GM21381 (cell line): ENCODE measurements around the gene CIDEA.

Experiments
- ATAC-seq: cut with Tn5 transposase; IDR thresholded peaks from one replicate; pipeline ENCODE4 v1.9.1; 2021; ENCODE audit warnings: mild to moderate bottlenecking, moderate library complexity; ENCODE audit not compliant: unreplicated experiment

Gene CIDEA

DNA sequence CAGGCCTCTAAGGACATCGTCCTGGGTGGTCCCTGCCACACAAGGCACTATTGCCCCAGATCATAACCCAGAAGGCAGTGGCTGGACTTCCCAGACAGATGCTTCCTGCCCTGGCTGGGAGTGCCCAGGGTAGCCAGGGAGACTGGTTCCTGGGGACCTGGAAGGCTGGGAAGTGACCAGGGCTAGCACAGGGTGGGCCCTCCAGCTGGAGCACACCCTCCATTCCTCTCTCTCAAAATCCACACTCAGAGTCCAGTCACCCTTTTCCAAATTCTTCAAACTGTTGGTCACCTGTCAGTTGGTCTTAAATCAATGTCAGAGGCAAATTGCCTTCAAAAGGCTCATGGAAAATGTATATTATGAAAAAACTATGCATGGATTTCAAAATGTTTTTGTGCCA lies 42.3 kb downstream of the CIDEA start:
- ATAC-seq, result no peak

DNA sequence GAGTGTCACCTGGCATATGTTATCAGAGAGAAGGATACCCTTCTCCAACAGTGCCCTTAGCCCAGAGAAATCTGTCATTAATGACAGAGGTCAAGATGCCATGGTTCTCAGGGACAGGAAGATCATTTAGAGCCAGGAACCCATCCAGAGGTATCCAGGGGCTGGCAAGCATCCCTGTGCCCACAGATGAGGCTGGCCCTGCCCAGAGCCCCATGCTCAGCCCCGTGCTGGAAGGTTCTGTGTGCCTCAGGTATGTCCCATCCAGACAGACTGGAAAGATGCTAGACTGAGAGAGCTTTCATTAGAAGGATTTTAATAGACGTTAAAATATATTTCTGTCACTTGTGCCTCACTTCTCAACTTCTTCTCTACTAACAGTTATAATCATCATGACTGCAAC lies 45.7 kb downstream of the CIDEA start:
- no peak for ATAC-seq

DNA sequence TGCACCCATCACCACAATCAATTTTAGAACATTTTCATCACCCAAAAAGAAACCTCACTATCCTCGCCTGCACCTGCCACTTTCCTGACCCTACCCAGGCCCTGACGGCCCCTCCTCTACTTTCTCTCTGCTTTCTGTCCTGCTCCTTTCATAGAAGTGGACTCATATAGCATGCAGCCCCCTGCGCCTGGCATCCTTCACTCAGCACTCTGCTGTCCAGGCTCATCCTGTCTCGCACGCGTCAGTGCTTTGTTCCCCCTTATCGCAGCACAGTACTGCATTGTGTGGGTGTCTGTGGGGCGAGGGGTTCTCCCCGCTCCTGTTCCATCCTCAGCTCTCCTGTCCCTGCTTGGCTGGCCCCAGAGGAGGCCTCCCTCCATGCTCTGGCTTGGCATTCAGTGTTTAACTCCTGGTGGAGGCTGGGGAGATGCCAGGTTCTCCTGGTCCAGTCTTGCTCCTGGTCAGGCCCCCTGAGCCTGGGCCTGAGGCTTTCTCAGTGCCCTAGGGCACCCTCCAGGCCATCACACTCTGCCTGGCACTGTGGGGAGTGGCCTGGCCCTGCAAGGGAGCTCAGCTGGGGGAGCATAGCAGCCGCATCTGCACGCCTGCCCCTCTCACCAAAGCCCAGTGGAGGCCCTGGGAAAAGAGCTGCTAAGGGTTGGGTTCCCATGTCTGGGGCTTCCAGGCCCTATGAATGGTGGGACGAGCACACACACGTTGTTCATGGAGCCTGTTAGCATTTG lies 47.3 kb downstream of the CIDEA start:
- no peak for ATAC-seq

DNA sequence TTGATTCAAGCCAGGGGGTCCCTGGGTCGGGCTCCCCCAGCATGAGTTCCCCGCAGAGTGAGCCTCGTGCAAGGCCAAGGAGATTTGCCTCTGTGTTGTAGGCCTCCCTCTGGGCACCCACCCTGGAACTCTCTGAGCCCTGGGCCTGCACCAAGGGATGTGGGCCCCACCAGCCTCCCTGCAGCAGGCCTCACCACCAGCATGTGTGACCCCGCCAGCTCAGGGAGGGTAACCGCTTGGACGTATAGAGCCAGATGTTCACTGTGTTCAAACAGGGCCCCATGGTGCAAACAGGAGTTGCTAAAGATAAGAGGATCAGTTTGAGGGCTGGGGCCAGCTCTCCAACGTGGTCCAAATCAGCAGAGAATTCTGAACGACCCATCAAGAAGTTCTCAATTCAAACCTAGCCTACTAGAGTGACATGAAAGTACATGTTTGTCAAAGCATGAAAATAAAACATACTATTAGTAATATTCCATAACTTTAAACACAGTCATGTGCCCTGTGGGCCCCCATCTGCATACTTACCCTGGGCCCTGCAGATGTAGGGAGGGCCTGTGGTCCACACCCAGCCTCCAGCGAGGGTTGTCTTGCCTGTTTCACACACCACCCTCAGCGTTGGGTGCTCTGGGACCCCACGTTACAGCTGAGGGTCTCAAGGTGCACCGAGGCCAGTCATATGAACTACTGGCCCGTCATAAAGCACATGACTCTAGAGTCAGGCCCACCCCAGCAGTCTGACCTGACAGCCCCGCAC lies 48.4 kb downstream of the CIDEA start:
- no peak for ATAC-seq

DNA sequence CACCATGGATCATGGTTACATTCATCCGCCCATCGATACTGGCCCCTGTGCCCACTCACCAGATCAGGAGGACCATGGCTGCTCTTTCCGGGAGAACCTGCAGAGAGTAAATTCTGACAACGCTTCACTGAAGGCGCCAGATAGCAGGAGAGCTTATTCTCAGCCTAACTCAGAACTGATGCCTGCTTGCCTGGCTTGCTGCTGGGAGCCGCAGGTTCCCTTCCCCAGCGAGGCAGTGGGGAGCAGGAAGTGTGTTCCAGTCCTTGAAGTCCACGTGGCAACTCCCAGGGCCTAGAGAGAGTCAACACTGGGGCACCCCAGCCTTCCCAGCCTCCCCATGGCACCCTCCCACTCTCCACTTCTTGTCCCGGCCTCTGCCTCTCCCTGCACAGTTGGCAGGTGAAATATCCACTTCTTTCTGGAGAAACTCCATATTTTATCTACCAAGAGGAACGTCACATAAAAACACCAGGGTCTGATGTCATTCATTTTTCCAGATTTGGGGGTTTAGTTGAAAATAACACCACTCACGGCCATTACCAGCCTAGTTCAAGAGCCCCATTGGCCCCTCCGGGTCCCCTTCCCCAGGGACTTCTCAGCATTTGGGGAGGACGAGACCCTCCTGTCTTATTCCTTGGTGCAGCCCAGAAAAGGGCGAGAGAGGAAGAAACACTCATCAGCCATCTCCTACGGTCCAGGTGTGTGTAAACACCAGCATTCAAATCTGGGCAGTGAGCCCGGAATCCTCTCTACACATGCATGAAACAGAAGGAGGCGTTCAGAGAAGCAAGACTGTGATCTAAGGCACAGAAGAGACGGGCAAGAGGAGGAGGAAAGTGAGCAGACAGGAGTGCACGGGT lies 50.4 kb downstream of the CIDEA start:
- no peak for ATAC-seq

DNA sequence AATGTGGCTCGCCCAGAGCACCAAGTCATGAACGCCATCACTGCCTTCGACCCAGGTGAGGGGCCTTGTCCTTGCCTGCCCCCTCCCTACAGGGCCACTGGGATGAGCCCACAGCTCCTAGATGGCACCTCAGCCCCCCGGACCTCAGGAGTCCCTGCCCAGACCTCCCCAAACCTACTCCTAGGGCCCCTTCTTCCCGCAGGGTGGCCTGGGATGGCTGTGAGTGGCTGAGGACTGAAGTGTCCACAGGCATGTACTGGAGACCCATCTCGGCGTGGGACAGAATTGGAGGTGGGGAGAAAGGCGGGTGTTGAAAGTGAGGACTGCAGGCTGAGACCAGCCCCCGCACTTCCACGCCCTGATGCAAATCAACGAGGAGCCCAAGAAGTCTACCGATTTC lies 51.0 kb downstream of the CIDEA start:
- no peak for ATAC-seq

DNA sequence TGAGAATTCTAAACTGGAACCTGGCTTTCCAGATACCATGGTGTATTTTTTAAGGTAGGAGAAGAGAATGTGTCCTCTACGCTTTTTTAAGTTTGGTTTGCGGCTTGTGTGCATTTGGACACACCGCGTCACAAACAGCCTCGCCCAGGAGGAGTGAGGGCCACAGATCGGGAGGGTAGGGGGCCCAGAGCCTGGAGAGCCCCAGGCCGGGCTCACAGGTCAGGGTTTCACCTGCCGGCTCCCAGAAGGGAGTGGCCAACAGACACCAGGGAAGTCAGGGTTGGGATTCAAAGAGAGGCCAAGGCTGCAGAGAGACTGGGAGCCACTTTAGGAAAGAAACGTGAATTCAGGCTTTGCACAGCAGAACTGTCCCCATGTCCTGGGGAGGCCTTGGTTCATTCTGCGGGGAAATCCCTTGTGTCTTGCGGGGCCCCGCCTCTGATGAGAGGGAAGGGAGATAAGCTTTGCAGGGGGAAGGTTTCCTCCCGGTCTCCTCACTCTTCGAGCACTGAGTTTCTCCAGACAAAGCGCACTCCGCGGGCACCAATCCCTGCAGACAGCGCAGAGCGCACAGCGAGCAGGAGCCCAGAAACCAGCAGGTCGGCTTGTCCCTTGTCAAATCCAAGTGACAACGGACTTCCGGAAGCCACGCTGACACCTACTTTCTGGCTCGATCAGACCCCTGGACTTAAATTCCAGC lies 51.9 kb downstream of the CIDEA start:
- no peak for ATAC-seq

DNA sequence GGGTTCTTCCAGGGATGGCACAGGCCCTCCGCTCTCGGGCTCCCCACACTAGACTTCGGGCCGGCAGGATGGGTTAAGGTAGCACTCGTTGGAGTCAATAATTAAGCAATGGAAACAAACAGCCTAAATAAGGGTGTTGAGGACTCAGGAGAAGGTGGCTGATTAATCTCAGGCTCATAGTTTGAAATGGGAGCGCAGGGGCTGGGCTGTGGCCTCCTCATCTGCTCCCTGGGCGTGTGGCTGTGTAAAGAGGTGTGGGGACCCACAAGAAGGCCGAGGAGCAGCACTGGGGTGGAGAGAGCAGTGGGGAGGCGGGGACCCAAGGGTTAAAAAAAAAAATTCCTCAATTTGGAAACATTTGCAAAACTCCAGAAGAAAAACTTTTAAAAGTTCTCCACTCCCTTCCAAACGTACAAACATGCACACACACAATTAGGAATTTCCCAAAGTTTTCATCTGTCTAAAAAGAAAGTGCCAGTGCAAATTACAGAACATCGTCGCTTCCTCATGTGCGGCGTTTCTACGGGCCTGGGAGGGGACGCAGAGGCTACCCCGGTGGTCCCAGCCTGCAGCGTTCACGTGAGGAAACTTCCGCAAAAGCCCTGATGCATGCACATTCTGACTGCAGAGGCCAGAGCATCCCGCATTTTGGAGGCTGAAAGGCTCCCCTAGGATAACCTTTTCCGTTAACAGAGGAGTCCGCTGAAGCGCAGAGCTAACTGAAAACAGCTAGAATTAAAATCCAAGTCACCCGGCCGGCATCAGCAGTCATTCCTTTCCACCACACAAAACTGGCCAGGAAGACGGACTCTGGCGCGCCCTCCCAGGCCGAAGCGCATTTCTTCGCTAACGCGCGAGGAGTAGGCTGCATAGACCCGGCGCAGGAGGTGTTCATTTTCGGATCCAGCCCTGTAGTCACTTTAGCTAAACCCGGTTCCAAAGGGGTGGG lies 52.9 kb downstream of the CIDEA start:
- no peak for ATAC-seq

DNA sequence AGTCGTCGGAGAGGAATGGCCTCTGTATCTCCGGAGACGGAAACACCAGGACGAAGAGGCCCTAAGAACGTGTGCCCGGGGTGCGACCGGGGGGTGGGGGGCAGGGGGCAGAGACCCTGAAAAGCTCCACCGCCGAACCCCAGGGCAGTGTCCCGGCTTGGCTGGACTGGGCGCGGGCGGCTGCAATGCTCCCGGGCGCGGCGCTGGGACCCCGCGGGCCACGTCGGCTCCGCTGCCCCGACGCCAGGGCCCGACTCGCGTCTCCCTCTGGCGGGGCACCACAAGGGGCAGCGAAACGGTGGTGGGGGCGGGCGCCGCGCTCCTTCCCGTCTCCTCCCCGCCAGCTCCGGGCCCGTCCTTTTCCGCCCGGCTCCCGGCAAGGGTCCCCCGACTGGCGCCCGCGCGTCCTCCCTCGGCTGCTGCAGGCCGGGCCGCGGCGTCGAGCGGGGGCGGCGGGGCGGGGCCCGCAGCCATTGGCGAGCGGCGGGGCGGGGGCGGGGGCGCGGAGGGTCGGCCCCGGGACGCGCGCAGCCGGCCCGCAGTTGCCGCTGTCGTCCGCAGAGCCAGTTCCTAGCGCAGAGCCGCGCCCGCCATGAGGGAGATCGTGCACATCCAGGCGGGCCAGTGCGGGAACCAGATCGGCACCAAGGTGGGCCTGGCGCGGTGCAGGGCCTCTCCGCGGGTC lies 53.7 kb downstream of the CIDEA start, which contains the start of gene TUBB6:
TSS of gene TUBB6 (plus strand) at position 541 of the 685 bp plus-strand sequence. CDS start at position 593, 52 bp downstream.
- ATAC-seq, result peak; percentile 55

DNA sequence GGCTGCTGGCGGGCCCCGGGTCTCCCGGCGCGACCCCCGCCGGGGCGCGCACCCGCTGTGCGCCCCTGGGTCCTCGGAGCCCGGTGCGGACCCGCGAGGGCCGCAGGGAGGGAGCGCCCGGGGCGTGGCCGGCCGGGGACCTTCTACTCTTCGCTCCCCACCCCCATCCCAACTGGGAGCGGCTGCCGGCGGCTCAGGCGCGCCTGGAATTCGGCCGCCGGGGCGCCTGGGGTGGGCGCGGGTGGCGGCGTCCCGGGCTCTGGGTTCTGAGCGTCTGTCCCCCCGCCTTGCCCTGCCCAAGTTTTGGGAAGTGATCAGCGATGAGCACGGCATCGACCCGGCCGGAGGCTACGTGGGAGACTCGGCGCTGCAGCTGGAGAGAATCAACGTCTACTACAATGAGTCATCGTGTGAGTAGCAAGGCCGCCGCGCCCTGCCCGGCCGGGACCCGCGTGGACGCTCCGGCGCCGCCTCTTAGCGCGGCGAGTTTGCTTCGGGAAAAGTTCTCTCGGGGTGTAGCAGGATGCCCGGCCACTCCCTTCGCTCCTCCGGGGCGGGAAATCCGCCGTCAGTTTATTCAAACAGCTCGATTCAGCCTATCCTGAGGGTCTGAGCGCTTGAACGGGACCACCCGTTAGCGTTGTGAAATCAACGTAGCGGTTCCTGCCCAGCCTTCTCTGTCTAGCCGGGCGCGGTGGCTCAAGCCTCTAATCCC lies 54.4 kb downstream of the CIDEA start:
- ATAC-seq, result peak; percentile 53

DNA sequence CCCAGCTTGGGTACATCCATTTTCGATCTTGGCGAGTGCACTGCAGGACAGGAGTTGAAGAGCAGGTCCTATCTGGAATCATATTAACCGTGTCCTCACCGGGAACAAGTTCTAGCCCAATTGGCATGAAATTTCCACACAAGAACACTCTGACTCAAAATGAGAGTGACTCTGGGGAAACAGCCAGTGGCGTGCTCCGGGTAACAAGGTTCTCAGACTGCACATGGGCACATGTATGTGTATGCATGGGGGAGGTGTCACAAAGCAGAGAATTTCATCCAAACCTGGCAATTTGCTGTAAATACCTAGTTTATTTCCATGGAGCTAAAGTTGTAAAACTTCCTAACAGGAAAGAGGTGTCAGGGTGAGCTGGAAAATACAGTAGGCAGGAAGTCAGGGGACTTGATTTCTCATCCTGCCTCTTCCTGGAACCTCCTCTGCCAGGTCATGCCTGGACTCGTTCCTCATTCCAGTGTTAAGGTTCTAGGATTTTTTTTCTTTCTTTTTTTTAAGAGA lies 55.6 kb downstream of the CIDEA start:
- no peak for ATAC-seq

DNA sequence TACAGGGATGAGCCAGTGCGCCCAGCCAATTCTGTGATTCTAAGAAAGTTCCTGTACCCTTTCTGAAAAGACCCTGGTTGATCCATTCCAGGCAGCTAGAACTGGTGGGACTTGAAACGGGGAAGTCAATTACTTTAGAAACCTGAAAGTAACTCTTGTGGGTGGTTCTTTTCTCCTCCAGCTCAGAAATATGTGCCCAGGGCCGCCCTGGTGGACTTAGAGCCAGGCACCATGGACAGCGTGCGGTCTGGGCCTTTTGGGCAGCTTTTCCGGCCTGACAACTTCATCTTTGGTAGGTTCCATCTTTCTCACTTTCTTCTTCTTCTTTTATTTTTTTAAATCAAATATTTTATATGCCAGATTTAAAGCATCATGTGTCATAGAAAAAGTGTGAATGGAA lies 56.6 kb downstream of the CIDEA start:
- no peak for ATAC-seq

DNA sequence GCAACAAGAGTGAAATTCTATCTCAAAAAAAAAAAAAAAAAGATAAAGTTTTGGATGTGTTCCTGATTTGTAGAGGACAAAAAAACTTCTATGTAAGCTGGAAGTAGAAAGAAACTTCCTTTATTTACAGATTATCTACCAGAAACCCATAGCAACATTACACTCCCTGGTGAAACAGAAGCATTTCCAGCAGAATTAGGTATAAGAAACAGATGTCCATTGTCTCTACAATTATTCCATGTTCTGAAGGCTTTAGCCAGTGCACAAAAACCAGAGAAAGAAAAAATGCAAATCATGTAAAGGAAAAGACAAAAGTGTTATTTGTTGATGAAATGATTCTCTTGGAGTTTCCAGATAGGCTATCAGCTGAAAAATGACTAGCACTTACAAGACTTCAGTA lies 58.8 kb downstream of the CIDEA start:
- ATAC-seq, result no peak

DNA sequence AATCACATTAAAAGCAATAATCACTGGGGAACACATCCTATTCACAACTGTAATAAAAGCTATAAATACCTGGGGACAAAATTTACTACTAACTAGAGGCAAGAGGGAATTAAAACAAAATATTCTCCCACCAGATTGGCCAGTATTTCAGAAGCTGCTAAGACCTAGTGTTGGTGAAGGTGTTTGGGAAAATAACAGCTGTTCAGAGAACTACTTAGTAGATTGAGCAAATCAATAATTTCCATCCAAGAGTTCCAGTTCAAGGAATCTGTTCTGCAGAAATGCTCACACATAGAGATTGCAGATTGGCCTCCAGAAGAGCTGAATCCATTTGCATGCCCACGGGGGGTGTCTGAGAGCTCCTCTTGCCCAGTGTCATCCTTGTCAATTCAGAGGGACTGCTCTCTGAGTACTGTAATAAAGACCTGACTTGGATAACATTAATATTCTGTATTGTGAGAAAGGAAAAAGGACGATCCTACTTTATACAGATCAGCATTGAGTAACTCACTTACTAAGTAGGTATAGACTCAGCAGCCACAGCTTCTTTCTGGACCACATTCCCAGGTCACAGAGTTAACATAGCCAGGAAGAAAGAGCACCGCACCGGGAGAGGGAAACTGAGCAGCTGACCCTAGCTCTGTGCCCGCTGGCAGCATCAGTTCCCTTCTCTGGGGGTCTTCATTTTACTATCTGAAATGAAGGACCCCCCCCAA lies 59.5 kb downstream of the CIDEA start:
- no peak for ATAC-seq

DNA sequence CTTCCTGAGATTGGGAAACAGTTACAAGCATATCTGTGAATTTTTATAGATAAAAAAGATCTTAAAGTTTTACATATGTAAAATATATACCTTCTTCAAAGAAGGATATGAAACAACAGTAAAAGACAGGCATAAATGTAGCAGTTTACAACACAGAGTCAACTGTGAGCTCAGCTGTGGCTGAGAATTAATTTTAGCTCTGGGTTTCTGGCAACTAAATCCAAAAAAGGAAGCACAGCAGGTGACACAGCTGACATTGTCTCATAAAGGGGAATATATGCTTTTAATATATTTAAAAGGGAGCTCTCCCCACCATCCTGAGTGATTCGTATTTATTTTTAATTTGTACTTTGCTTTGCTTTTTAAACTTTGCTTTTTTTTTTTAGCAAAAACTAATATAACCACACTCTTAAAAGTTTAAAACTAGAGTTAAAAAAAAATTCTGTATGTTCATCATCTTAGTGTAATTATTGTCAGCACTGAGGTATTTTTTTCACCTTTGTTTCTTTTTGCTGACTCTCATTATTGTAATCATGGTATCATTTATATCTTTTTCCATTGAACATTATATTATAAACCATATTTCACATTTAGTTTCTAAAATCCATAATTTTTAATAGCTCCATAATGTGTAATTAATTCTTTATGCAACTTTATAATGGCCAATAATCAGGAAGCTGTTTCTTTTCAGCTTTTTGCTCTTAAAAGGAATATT lies 60.6 kb downstream of the CIDEA start:
- no peak for ATAC-seq

DNA sequence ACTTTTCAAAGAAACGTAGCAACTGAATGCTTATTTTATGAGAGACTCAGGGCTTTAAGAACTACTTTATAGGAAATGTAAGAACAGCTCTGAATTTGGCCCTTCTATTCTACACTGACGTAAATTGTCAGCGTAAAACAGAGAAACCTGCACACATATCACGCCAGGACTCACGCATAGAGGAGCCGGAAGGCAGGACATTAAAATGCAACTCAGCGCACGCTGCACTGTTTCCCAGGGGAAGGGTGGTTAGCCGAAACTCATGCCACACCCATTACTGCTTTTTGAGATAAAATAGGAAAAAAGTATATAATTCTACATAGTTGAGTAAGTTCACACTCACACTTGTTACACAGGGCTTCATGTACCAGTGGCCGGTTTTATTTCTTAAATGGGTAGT lies 61.3 kb downstream of the CIDEA start:
- no peak for ATAC-seq

DNA sequence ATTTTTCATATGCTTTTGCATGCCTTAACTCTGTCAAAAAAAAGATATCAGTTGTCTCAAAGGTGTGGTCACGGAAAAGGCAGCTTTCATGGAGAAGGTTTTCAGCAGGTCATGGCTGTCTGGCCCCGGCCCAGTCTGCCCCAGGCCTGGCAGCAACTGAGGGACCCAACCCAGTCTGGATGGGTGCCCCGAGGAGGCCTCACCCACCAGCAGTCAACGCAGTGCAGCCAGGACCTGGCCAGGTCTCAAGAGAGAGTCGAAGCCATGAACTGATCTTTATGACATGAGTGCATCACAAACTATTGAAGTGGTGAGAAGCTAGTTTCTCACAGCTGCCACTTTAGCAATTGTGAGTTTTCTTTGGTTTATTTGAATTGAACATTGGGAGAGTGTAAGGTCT lies 61.8 kb downstream of the CIDEA start:
- no peak for ATAC-seq
